Large intestine (tissue), 3 donors: ENCODE measurements around the gene KIFC3. TPM values are rescaled to one million over a fixed set of nuclear protein-coding genes. Genes with fewer than 3 reads are reported as not detected.
"Not testable (repeated sequence)": the region's sequence is repeated elsewhere in the genome, so short reads cannot be mapped to it uniquely, and the experiment has no call there.

Experiments
- DNase-seq, 2 donors: peaks; one replicate each; pipeline versions ENCODE4 v3.0.0 to v3.0.0-alpha.2; 2013
- H3K27ac ChIP-seq: one replicate; pipeline ENCODE4 v1.5.1; 2013; ENCODE audit warnings: low read length
- H3K27me3 ChIP-seq: 2 replicates; pipeline ENCODE4 v1.6.1; 2013; ENCODE audit warnings: low read length; ENCODE audit not compliant: control insufficient read depth, insufficient read depth
- H3K36me3 ChIP-seq: 2 replicates; pipeline ENCODE4 v1.6.1; 2013; ENCODE audit warnings: low read length; ENCODE audit not compliant: control insufficient read depth, insufficient read depth
- H3K4me1 ChIP-seq: one replicate; pipeline ENCODE4 v1.6.1; 2013; ENCODE audit warnings: low read length; ENCODE audit not compliant: control insufficient read depth, insufficient read depth
- H3K4me3 ChIP-seq: one replicate; pipeline ENCODE4 v1.5.1; 2013; ENCODE audit warnings: low read length
- H3K9me3 ChIP-seq: one replicate; pipeline ENCODE4 v1.6.1; 2013; ENCODE audit warnings: mild to moderate bottlenecking, low read depth, low read length, moderate library complexity; ENCODE audit not compliant: control insufficient read depth
- WGBS: methylation state at CpG from one replicate; pipeline ENCODE4 v1.1.5; 2013; ENCODE audit warnings: low lambda C conversion rate; ENCODE audit not compliant: insufficient coverage; 5-methylcytosine and 5-hydroxymethylcytosine counted together
- polyA plus RNA-seq: library from polyadenylated mRNA; unstranded; fragments of 120-200 nt; gene quantifications from one replicate; pipeline ENCODE4 v1.2.1, GENCODE V29; 2013

The KIFC3 gene
- polyA plus RNA-seq, 1 donor, result 82.3 TPM

GRCh38 chr16:57814896-57815295, 12.6 kb upstream of the KIFC3 start:
- Histone ChIP-seq H3K4me1 (peaks cover 70% of the 10 kb centered on the region), H3K36me3 (no peaks in the 10 kb centered on the region), H3K9me3 (no peaks in the 10 kb centered on the region), H3K4me3 (no peak overlapping the region), H3K27me3 (no peaks in the 10 kb centered on the region), H3K27ac (no peak overlapping the region)
- WGBS, result no CpG with 5 or more reads among the region's 3 CpGs
- no peak for DNase-seq

- H3K9me3 ChIP-seq, result no peaks in the 10 kb centered on the region
- no peaks in the 10 kb centered on the region for H3K27me3 ChIP-seq
- H3K36me3 ChIP-seq, result no peaks in the 10 kb centered on the region
- peaks cover 70% of the 10 kb centered on the region for H3K4me1 ChIP-seq
- peak overlapping the region; percentile 98 for H3K27ac ChIP-seq
- no peak overlapping the region for H3K4me3 ChIP-seq
- no CpG with 5 or more reads among the region's 8 CpGs for WGBS
- no peak for DNase-seq
Observed at GRCh38 chr16:57813466-57813865, 11.2 kb upstream of the KIFC3 start.

DNA sequence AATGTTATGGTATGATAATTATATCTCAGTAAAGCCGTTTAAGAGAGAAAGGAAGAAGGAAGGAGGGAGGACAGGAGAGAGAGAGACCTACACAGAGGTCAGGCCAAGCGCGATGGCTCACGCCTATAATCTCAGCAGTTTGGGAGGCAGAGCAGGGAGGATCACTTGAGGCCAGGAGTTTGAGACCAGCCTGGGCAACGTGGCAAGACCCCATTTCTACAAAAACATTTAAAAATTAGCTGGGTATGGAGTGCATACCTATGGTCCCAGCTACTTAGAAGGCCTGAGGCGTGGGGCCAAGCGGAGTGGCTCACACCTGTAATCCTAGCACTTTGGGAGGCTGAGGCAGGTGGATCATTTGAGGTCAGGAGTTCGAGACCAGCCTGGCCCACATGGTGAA, 9.0 kb upstream of the KIFC3 start:
- not testable (repeated sequence) for H3K27me3 ChIP-seq, H3K9me3 ChIP-seq, H3K4me3 ChIP-seq, DNase-seq, H3K36me3 ChIP-seq
- WGBS, result no CpG with 5 or more reads among the region's 8 CpGs
- Histone ChIP-seq H3K27ac (peak overlapping the region; percentile 98), H3K4me1 (peaks cover 64% of the 10 kb centered on the region)

GRCh38 chr16:57810197-57811031, 8.1 kb upstream of the KIFC3 start:
- Histone ChIP-seq H3K4me3 (no peak overlapping the region), H3K9me3 (no peaks in the 10 kb centered on the region), H3K4me1 (peaks cover 57% of the 10 kb centered on the region), H3K27ac (peak overlapping the region; percentile 98), H3K36me3 (no peaks in the 10 kb centered on the region), H3K27me3 (no peaks in the 10 kb centered on the region)
- peak; percentile 91 to 95 for DNase-seq
- no CpG with 5 or more reads among the region's 14 CpGs for WGBS

GRCh38 chr16:57809276-57810196, 7.2 kb upstream of the KIFC3 start:
- no CpG with 5 or more reads among the region's 15 CpGs for WGBS
- H3K9me3 ChIP-seq, result no peaks in the 10 kb centered on the region
- H3K36me3 ChIP-seq, result no peaks in the 10 kb centered on the region
- DNase-seq, result no peak
- no peak overlapping the region for H3K4me3 ChIP-seq
- H3K27ac ChIP-seq, result peak overlapping the region; percentile 69
- no peaks in the 10 kb centered on the region for H3K27me3 ChIP-seq
- peaks cover 57% of the 10 kb centered on the region for H3K4me1 ChIP-seq

DNA sequence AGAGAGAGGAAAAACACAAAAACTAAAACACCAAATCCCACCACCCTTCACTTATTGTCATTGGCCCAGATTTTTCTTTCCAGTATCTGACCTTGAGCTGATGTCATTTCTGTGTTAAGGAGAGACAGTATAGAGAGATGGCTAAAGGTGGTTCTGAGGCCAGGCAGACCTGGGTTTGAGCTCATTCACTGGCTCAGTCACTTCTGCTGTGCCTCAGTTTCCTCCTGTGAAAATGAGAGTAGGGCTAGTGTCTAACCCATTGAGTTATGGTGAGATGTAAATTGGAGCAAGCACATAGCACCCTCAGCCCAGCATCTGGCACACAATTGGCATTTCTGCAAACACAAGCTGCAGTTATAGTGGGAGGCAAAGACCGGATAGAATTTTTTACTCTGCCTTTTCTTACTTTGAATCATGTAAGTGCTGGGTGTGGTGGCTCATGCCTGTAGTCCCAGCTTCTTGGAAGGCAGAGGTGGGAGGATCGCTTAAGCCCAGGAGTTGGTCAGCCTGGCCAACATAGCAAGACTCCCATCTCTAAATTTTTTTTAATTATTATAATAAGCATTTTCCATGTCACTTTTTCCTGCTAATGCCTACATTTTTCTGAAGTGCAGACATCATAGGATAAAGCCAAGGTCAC, 6.4 kb upstream of the KIFC3 start:
- H3K27ac ChIP-seq, result peak overlapping the region; percentile 49
- no peak for DNase-seq
- WGBS, result no CpG with 5 or more reads among the region's 2 CpGs
- no peaks in the 10 kb centered on the region for H3K27me3 ChIP-seq
- no peaks in the 10 kb centered on the region for H3K36me3 ChIP-seq
- no peaks in the 10 kb centered on the region for H3K9me3 ChIP-seq
- H3K4me1 ChIP-seq, result peaks cover 56% of the 10 kb centered on the region
- no peak overlapping the region for H3K4me3 ChIP-seq

DNA sequence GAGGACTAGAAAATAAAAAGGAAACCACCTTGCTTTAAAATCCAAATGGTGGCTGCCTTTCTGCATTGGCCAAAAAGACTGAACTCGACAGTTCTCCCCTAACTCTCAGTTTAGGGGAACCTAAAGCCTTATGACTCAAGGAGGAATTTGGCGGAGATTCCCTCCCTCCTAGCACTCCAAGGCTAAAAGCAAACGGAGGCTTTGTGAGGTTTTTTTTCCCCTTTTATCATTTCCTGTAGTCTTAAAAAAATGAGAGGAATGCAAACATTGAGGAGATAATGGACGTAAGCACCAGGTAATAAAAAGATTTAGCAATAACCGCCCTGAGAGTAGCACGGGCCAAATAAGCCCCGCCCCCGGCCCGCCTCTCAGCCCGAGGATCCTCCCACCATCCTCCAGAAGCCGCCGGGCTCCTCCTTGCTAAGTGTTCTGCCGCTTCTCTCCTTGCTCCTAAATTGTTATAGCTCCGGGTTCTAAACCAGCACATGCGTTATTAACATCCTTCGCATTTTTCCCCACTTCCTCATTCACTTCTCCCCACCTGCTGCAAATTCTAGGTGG, 5.8 kb upstream of the KIFC3 start:
- no peaks in the 10 kb centered on the region for H3K27me3 ChIP-seq
- H3K36me3 ChIP-seq, result no peaks in the 10 kb centered on the region
- H3K27ac ChIP-seq, result peak overlapping the region; percentile 49
- no peaks in the 10 kb centered on the region for H3K9me3 ChIP-seq
- H3K4me3 ChIP-seq, result no peak overlapping the region
- peaks cover 56% of the 10 kb centered on the region for H3K4me1 ChIP-seq
- peak; percentile 87 to 94 for DNase-seq
- 0% methylated on average over 3 of the region's 16 CpGs for WGBS

DNA sequence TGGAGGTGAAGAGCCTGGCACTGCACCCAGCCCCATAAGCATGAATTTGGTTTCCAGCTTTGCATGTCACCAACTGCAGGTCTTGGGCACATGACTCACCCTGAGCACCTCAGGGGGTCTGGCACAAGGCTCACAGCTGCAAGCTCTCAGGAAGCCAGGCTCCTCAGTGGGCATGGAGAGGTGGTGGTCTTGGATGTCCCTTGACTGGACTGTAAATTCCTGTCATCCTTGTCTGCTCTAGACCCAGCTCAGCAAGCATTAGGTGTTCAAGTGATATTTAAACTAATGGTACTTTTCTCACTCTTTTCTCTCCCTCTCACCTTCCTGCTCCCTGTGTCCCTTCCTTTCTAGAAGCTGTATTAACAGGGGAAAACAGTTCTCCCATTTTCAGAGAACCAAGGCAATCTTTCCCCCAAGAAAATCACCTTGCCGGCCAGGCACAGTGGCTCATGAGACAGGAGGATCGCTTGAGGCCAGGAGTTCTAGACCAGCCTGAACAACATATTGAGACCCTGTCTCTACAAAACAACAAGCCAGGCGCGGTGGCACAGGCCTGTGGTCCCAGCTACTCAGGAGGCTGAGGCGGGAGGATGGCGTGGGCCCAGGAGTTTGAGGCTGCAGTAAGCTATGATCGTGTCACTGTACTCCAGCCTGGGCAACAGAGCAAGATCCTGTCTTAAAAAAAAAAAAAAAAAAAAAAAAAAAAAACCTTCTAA, 5.1 kb upstream of the KIFC3 start:
- no CpG with 5 or more reads among the region's 7 CpGs for WGBS
- H3K27ac ChIP-seq, result peak overlapping the region; percentile 42
- peaks cover 55% of the 10 kb centered on the region for H3K4me1 ChIP-seq

GRCh38 chr16:57805176-57805575, 2.9 kb upstream of the KIFC3 start:
- DNase-seq, result no peak
- H3K27ac ChIP-seq, result no peak overlapping the region
- H3K27me3 ChIP-seq, result no peaks in the 10 kb centered on the region
- H3K4me1 ChIP-seq, result peaks cover 54% of the 10 kb centered on the region
- no peak overlapping the region for H3K4me3 ChIP-seq
- no peaks in the 10 kb centered on the region for H3K9me3 ChIP-seq
- H3K36me3 ChIP-seq, result no peaks in the 10 kb centered on the region
- whole genome bisulfite sequencing, result 100% methylated on average over 1 of the region's 6 CpGs

More for the DNA sequence above, 5.1 kb upstream of the KIFC3 start:
- Histone ChIP-seq H3K4me3 (no peak overlapping the region), H3K27me3 (no peaks in the 10 kb centered on the region), H3K36me3 (no peaks in the 10 kb centered on the region), H3K9me3 (no peaks in the 10 kb centered on the region)
- no peak for DNase-seq
